ENCODE data around the gene CBX4. TPM values are rescaled to one million over a fixed set of nuclear protein-coding genes. Genes with fewer than 3 reads are reported as not detected.

The CBX4 gene
- total and polyA plus RNA-seq, 7 donors = 3.5 to 14.2 (median 7.6) TPM

- no peaks in the 10 kb centered on the region for H3K9me3 ChIP-seq
- WGBS, 2 donors = 91 to 94% methylated on average over 8 of the region's 8 CpGs
- H3K27ac ChIP-seq = no peak overlapping the region
- H3K36me3 ChIP-seq = peaks cover 9 to 26% (median 16%) of the 10 kb centered on the region in 4 donors
- peaks cover 0 to 34% (median 25%) of the 10 kb centered on the region in 4 donors for H3K4me1 ChIP-seq
- no peak for DNase-seq
- intact Hi-C loops (cut with DNase I) = no loop called here
- TF ChIP-seq POLR2AphosphoS5 (IDR thresholded peaks at IDR 0.05) = no peak
- no peak for TF ChIP-seq EP300 (IDR thresholded peaks at IDR 0.05)
- TF ChIP-seq, protein P1, sequence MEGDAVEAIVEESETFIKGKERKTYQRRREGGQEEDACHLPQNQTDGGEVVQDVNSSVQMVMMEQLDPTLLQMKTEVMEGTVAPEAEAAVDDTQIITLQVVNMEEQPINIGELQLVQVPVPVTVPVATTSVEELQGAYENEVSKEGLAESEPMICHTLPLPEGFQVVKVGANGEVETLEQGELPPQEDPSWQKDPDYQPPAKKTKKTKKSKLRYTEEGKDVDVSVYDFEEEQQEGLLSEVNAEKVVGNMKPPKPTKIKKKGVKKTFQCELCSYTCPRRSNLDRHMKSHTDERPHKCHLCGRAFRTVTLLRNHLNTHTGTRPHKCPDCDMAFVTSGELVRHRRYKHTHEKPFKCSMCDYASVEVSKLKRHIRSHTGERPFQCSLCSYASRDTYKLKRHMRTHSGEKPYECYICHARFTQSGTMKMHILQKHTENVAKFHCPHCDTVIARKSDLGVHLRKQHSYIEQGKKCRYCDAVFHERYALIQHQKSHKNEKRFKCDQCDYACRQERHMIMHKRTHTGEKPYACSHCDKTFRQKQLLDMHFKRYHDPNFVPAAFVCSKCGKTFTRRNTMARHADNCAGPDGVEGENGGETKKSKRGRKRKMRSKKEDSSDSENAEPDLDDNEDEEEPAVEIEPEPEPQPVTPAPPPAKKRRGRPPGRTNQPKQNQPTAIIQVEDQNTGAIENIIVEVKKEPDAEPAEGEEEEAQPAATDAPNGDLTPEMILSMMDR (IDR thresholded peaks at IDR 0.05) = no peak
- no peak for TF ChIP-seq POLR2A (IDR thresholded peaks at IDR 0.05)
- no peak overlapping the region for H3K4me3 ChIP-seq
- peaks cover 0 to 46% (median 15%) of the 10 kb centered on the region in 3 donors for H3K27me3 ChIP-seq
Observed at GRCh38 chr17:79830763-79831264, 8.4 kb downstream of the CBX4 start.

GRCh38 chr17:79830303-79830702, 8.9 kb downstream of the CBX4 start:
- Histone ChIP-seq H3K27ac (no peak overlapping the region), H3K27me3 (peaks cover 0 to 46% (median 15%) of the 10 kb centered on the region in 3 donors), H3K4me3 (no peak overlapping the region), H3K4me1 (peaks cover 0 to 33% (median 25%) of the 10 kb centered on the region in 4 donors), H3K9me3 (no peaks in the 10 kb centered on the region), H3K36me3 (peaks cover 9 to 23% (median 16%) of the 10 kb centered on the region in 4 donors)
- 67 to 78% methylated on average over 8 of the region's 8 CpGs for WGBS, 2 donors
- TF ChIP-seq POLR2AphosphoS5 (IDR thresholded peaks at IDR 0.05) = no peak
- TF ChIP-seq, protein P1 (IDR thresholded peaks at IDR 0.05) = no peak
- TF ChIP-seq EP300 (IDR thresholded peaks at IDR 0.05) = no peak
- no peak for TF ChIP-seq POLR2A (IDR thresholded peaks at IDR 0.05)
- no peak for DNase-seq
- intact Hi-C loops (cut with DNase I) = no loop called here

DNA sequence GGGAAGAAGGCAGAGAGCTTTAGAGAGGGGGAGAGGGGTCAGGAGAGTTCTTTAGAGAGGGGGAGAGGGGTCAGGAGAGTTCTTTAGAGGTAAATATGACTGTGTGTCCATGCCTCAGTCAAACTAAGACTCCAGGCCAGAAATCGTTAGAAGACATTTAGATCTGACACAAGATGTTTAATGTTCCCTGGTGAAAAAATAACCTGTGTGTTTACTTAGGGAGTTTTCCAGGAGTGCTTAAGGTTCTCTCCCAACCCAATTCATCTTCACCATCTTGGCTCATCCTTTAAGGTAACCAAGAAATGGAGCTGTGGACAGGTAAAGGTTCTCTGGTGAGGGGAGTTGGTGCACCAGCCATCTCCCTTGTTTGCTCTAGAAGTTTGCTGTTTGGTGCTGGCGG, 9.8 kb downstream of the CBX4 start:
- Histone ChIP-seq H3K4me1 (peaks cover 0 to 33% (median 25%) of the 10 kb centered on the region in 4 donors), H3K36me3 (peaks cover 6 to 15% (median 9%) of the 10 kb centered on the region in 4 donors), H3K27me3 (peaks cover 0 to 42% (median 12%) of the 10 kb centered on the region in 3 donors), H3K27ac (no peak overlapping the region), H3K9me3 (no peaks in the 10 kb centered on the region), H3K4me3 (no peak overlapping the region)
- TF ChIP-seq POLR2AphosphoS5 (IDR thresholded peaks at IDR 0.05) = no peak
- TF ChIP-seq, protein P1 (IDR thresholded peaks at IDR 0.05) = no peak
- TF ChIP-seq POLR2A (IDR thresholded peaks at IDR 0.05) = no peak
- TF ChIP-seq EP300 (IDR thresholded peaks at IDR 0.05) = no peak
- intact Hi-C loops (cut with DNase I) = no loop called here
- 35 to 65% methylated on average over 2 of the region's 2 CpGs for WGBS, 2 donors
- DNase-seq = no peak

- DNase-seq = no peak
- WGBS, 2 donors = 75 to 84% methylated on average over 2 of the region's 2 CpGs
- intact Hi-C loops (cut with DNase I) = no loop called here
- Histone ChIP-seq H3K4me3 (no peak overlapping the region), H3K27me3 (peaks cover 0 to 41% (median 8%) of the 10 kb centered on the region in 3 donors), H3K27ac (no peak overlapping the region), H3K36me3 (peaks cover 3 to 10% (median 5%) of the 10 kb centered on the region in 4 donors), H3K4me1 (peaks cover 0 to 33% (median 25%) of the 10 kb centered on the region in 4 donors), H3K9me3 (no peaks in the 10 kb centered on the region)
- TF ChIP-seq POLR2AphosphoS5 (IDR thresholded peaks at IDR 0.05) (no peak), POLR2A (IDR thresholded peaks at IDR 0.05) (no peak), EP300 (IDR thresholded peaks at IDR 0.05) (no peak)
Observed at GRCh38 chr17:79829004-79829403, 10.2 kb downstream of the CBX4 start.

GRCh38 chr17:79826841-79827578, 12.2 kb downstream of the CBX4 start:
- Histone ChIP-seq H3K36me3 (no peaks in the 10 kb centered on the region), H3K4me3 (no peak overlapping the region), H3K27ac (no peak overlapping the region), H3K4me1 (peaks cover 0 to 21% (median 12%) of the 10 kb centered on the region in 4 donors), H3K9me3 (no peaks in the 10 kb centered on the region), H3K27me3 (peaks cover 0 to 21% (median 0%) of the 10 kb centered on the region in 3 donors)
- DNase-seq = no peak
- TF ChIP-seq POLR2AphosphoS5 (IDR thresholded peaks at IDR 0.05) = no peak
- TF ChIP-seq EP300 (IDR thresholded peaks at IDR 0.05) = no peak
- no peak for TF ChIP-seq POLR2A (IDR thresholded peaks at IDR 0.05)
- TF ChIP-seq, protein P1 (IDR thresholded peaks at IDR 0.05) = no peak
- intact Hi-C loops (cut with DNase I) = no loop called here
- WGBS, 2 donors = 92% methylated on average over 26 of the region's 26 CpGs
